ENCODE measurements around the gene ORC6. TPM values are rescaled to one million over a fixed set of nuclear protein-coding genes. Genes with fewer than 3 reads are reported as not detected.

ORC6 gene
- total and polyA plus RNA-seq, 9 of the 15 experiments (the other 6 are each of a cell fraction or from before 2014, with no cell fraction given) = 18.7 to 71.4 (median 47.0) TPM

- TF ChIP-seq ZNF79 (CRISPR knock-in tag; IDR thresholded peaks at IDR 0.05; ENCODE audit: low read depth) (no peak), NONO (IDR thresholded peaks at IDR 0.05; ENCODE audit: low read depth in 2 of 2, low read length in 1 of 2) (peak in 1 of 2 experiments; percentile 49; a peak in 1 of 4 replicates), ZNF263 (CRISPR knock-in tag; IDR thresholded peaks at IDR 0.05; ENCODE audit: borderline replicate concordance) (no peak), MLX (CRISPR knock-in tag; conservative IDR thresholded peaks at IDR 0.05) (no peak), SRF (CRISPR knock-in tag; IDR thresholded peaks at IDR 0.05) (no peak), ZBTB26 (CRISPR knock-in tag; IDR thresholded peaks at IDR 0.05) (no peak), CBX3 (IDR thresholded peaks at IDR 0.05; ENCODE audit: borderline replicate concordance in 1 of 2, low read length in 2 of 2) (no peak), ZBTB2 (IDR thresholded peaks at IDR 0.05) (peak; percentile 97), NEUROD1 (IDR thresholded peaks at IDR 0.05; ENCODE audit: borderline replicate concordance, low read depth, low read length, partially characterized antibody) (peak; percentile 66), ZNF408 (CRISPR knock-in tag; IDR thresholded peaks at IDR 0.05; ENCODE audit: low read depth) (no peak), MCM3 (IDR thresholded peaks at IDR 0.05) (no peak), RAD21 (CRISPR knock-in tag; conservative IDR thresholded peaks at IDR 0.05 in 1 of 2, IDR thresholded peaks at IDR 0.05 in 1 of 2) (peak in 1 of 2 experiments; percentile 51; a peak in 2 of 4 replicates), IFI16 (CRISPR knock-in tag; IDR thresholded peaks at IDR 0.05) (no peak), AFF1 (IDR thresholded peaks at IDR 0.05; ENCODE audit: low read depth in 1 of 2, partially characterized antibody in 2 of 2) (no peak), ZNF77 (CRISPR knock-in tag; IDR thresholded peaks at IDR 0.05) (no peak), RB1 (IDR thresholded peaks at IDR 0.05; ENCODE audit: low read depth) (peak; percentile 38; the same call in 1 of the 2 replicates), ELF4 (CRISPR knock-in tag; IDR thresholded peaks at IDR 0.05) (no peak), TEAD1 (CRISPR knock-in tag; IDR thresholded peaks at IDR 0.05) (0 out of 4 replicates have a peak, but pooled peaks of 1 of the 2 experiments have one; percentile 45), HSF4 (CRISPR knock-in tag; IDR thresholded peaks at IDR 0.05; ENCODE audit: borderline replicate concordance) (no peak)
Measured at GRCh38 chr16:46689365-46690280, at the start of gene ORC6 (continued).
